HepG2 (cell line): ENCODE measurements around the gene KDM6B. TPM values are rescaled to one million over a fixed set of nuclear protein-coding genes. Genes with fewer than 3 reads are reported as not detected.

Experiments
- ATAD3A ChIP-seq: sonication (generic); formaldehyde crosslinking; IDR thresholded peaks from 2 replicates; pipeline ENCODE4 v1.4.0; 2020; ENCODE audit warnings: missing genetic modification reagents
- ATF5 ChIP-seq: sonication (generic); formaldehyde crosslinking; IDR thresholded peaks from 2 replicates; pipeline ENCODE4 v1.4.0; 2020; ENCODE audit warnings: mild to moderate bottlenecking, low read depth, missing genetic modification reagents
- FOSL1 ChIP-seq: sonication (generic); formaldehyde crosslinking; IDR thresholded peaks from 2 replicates; pipeline ENCODE4 v1.9.0; 2021; ENCODE audit warnings: missing genetic modification reagents, borderline replicate concordance
- KDM5A ChIP-seq: fragments of 200-600 bp; sonication (generic); IDR thresholded peaks from 2 replicates; pipeline ENCODE4 v1.7.0; 2018; ENCODE audit warnings: antibody characterized with exemption, mild to moderate bottlenecking, low read length, borderline replicate concordance
- NAIF1 ChIP-seq: sonication (generic); formaldehyde crosslinking; IDR thresholded peaks from 2 replicates; pipeline ENCODE4 v1.5.0; 2020; ENCODE audit warnings: mild to moderate bottlenecking, missing genetic modification reagents, borderline replicate concordance
- NFAT5 ChIP-seq: sonication (generic); formaldehyde crosslinking; IDR thresholded peaks from 2 replicates; pipeline ENCODE4 v1.4.0; 2020; ENCODE audit warnings: missing genetic modification reagents
- RFX1 ChIP-seq: fragments of 450-650 bp; IDR thresholded peaks from 2 replicates; pipeline ENCODE4 v1.6.1; 2017
- SRSF9 ChIP-seq: fragments of 200-400 bp; formaldehyde crosslinking; IDR thresholded peaks from 2 replicates; pipeline ENCODE4 v1.6.1; 2018; ENCODE audit warnings: borderline replicate concordance, mild to moderate bottlenecking, low read depth, low read length; ENCODE audit not compliant: insufficient read depth, poor library complexity, severe bottlenecking
- TOPORS ChIP-seq: sonication (generic); formaldehyde crosslinking; IDR thresholded peaks from 2 replicates; pipeline ENCODE4 v1.8.0; 2023; ENCODE audit warnings: mild to moderate bottlenecking, missing genetic modification reagents
- TP53 ChIP-seq: sonication (generic); formaldehyde crosslinking; conservative IDR thresholded peaks from 2 replicates; pipeline ENCODE4 v1.4.0; 2020; ENCODE audit warnings: missing genetic modification reagents
- ZBTB10 ChIP-seq: sonication (generic); formaldehyde crosslinking; IDR thresholded peaks from 2 replicates; pipeline ENCODE4 v1.4.0; 2020; ENCODE audit warnings: missing genetic modification reagents, borderline replicate concordance
- ZBTB38 ChIP-seq: sonication (generic); formaldehyde crosslinking; IDR thresholded peaks from 2 replicates; pipeline ENCODE4 v1.5.1; 2020; ENCODE audit warnings: mild to moderate bottlenecking, missing genetic modification reagents
- ZBTB44 ChIP-seq: sonication (generic); formaldehyde crosslinking; IDR thresholded peaks from 2 replicates; pipeline ENCODE4 v1.4.0; 2020; ENCODE audit warnings: missing genetic modification reagents
- ZFP1 ChIP-seq: IDR thresholded peaks from 2 replicates; pipeline ENCODE4 v1.6.1; 2016
- ZNF101 ChIP-seq: sonication (generic); formaldehyde crosslinking; IDR thresholded peaks from 2 replicates; pipeline ENCODE4 v1.4.0; 2020; ENCODE audit warnings: mild to moderate bottlenecking, low read depth, missing genetic modification reagents, borderline replicate concordance
- ZNF180 ChIP-seq: sonication (generic); formaldehyde crosslinking; IDR thresholded peaks from 2 replicates; pipeline ENCODE4 v1.4.0; 2020; ENCODE audit warnings: low read depth, missing genetic modification reagents, borderline replicate concordance
- ZNF850 ChIP-seq: sonication (generic); formaldehyde crosslinking; conservative IDR thresholded peaks from 2 replicates; pipeline ENCODE4 v1.9.0; 2021; ENCODE audit warnings: mild to moderate bottlenecking, missing genetic modification reagents
- ZNF878 ChIP-seq: sonication (generic); formaldehyde crosslinking; IDR thresholded peaks from 2 replicates; pipeline ENCODE4 v1.8.1; 2023; ENCODE audit warnings: mild to moderate bottlenecking, missing genetic modification reagents, moderate library complexity
- polyA plus RNA-seq, 8 experiments: library from polyadenylated mRNA; depleted of rRNA in 3 of 8; stranded (reverse) in 7 of 8; unstranded in 1 of 8; fragments of >200 nt; fragmentation: Illumina TruSeq in 4 of 8; extraction: Trizol in 4 of 8; gene quantifications; 2 replicates each; pipeline versions ENCODE4 v1.2.1 to v1.2.3, GENCODE V29; 2011 to 2016; ENCODE audit warnings: low read depth in 4 of 8, missing spikeins in 1 of 8, mixed read lengths in 1 of 8; ENCODE audit not compliant: insufficient read depth in 1 of 8
- total RNA-seq, 5 experiments: library from RNA; depleted of rRNA; stranded (reverse); fragments of >200 nt; fragmentation: Illumina TruSeq; extraction: Trizol; gene quantifications; 2 replicates each; pipeline ENCODE4 v1.2.3, GENCODE V29; 2016; ENCODE audit warnings: low read depth in 1 of 5

The KDM6B gene
- total and polyA plus RNA-seq, 2 of the 13 experiments (the other 11 are each of a cell fraction or from before 2014, with no cell fraction given) = 1.3 to 2.1 TPM

DNA sequence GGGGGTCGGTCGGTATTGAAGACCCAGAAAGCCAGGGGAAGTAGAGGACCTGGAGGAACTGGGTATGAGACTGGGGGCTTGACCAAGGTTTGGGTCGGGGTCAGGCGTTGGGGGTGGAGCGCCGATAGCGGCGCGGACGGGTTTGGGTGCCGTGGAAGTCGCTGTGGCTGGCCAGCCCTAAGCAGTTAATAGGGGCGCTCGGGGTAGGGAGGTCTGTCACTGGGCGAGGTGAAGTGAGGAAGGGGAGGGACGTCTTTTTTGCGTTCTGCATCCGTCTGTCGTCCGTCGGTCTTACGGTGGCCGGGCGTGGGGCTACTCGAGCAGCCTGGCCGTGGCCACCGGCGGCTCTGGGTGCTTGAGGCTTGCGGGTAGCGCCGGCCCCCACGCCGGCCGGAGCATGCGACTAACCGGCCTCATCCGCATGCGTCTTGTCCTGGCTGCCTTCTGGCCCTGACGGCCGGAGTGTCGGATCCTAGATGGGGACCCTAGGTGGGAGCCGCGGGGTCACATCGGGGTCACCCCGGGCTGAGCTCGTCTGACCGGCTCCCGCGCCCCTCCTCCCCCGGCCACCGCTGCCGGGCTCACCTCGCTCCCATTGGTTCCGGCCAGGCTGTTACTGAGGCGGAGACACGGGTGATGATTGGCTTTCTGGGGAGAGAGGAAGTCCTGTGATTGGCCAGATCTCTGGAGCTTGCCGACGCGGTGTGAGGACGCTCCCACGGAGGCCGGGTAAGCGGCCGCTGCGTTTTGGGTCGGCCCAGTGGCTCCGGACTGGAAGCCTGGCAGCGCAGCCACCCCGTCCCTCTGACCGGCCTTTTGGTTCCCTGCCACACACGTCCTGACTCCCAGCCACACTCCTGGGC lies 10.5 kb downstream of the KDM6B start (continued):
- TF ChIP-seq SRSF9 = no peak
- no peak for TF ChIP-seq RFX1
- TF ChIP-seq NAIF1 (CRISPR knock-in tag) = no peak
- TF ChIP-seq NFAT5 (CRISPR knock-in tag) = no peak
- no peak for TF ChIP-seq ZNF878 (CRISPR knock-in tag)
- TF ChIP-seq TOPORS = no peak
- TF ChIP-seq ZFP1 (CRISPR knock-in tag) = no peak
- no peak for TF ChIP-seq ATF5 (CRISPR knock-in tag)
- TF ChIP-seq ZBTB10 (CRISPR knock-in tag) = no peak; the same call in 1 of the 2 replicates
- TF ChIP-seq ZBTB38 = no peak
- TF ChIP-seq ZBTB44 (CRISPR knock-in tag) = no peak
- TF ChIP-seq ATAD3A (CRISPR knock-in tag) = no peak
- TF ChIP-seq ZNF850 (CRISPR knock-in tag) = no peak
- TF ChIP-seq ZNF101 = no peak
- TF ChIP-seq FOSL1 (CRISPR knock-in tag) = no peak
- TF ChIP-seq KDM5A = no peak; the same call in 1 of the 2 replicates
- TF ChIP-seq ZNF180 = no peak
- TF ChIP-seq TP53 (CRISPR knock-in tag) = no peak
